B cell (primary cell): ENCODE results near the gene FBXW9. TPM values are rescaled to one million over a fixed set of nuclear protein-coding genes. Genes with fewer than 3 reads are reported as not detected.
A peak's percentile ranks its signal among the peaks of the same experiment; 100 is the strongest.

ENCODE experiments used
- ATAC-seq: fragments of 200-7000 bp; cut with Tn5 transposase; one replicate; pipeline ENCODE4 v1.10.0; 2021; ENCODE audit warnings: low read depth, mild to moderate bottlenecking, moderate number of reproducible peaks, moderate library complexity
- CTCF ChIA-PET: fragments of 350-600 bp; sonication (Branson Sonifier 250); formaldehyde crosslinking; loops from one replicate; lab custom pipeline; 2021; ENCODE audit warnings: antibody characterized with exemption, inconsistent platforms; lab: Charles Lee
- POLR2A ChIA-PET: fragments of 350-600 bp; sonication (Branson Sonifier 250); formaldehyde crosslinking; loops from one replicate; lab custom pipeline; 2021; ENCODE audit warnings: antibody characterized with exemption; lab: Charles Lee
- DNase-seq: peaks from one replicate; pipeline ENCODE4 v3.0.0; 2013
- H2AFZ ChIP-seq: 2 replicates; pipeline ENCODE4 v1.6.1; 2012; ENCODE audit warnings: mild to moderate bottlenecking, low read depth, low read length; ENCODE audit not compliant: insufficient read depth, poor library complexity, severe bottlenecking
- H3K27ac ChIP-seq, 2 donors: 1 replicate in 1 of 2; 2 replicates in 1 of 2; pipeline ENCODE4 v1.5.1; 2012 to 2013; ENCODE audit warnings: low read length in 2 of 2, mild to moderate bottlenecking in 2 of 2, moderate library complexity in 1 of 2
- H3K27me3 ChIP-seq, 4 experiments: fragments of 200-600 bp in 1 of 4; sonication (generic) in 1 of 4; replicated peaks in 1 of 4; 1 replicate in 2 of 4; 2 replicates in 2 of 4; pipeline versions ENCODE4 v1.6.1 to v1.7.0; 2013 to 2016; ENCODE audit warnings: low read length in 3 of 4, mild to moderate bottlenecking in 2 of 4, mixed read lengths in 1 of 4, moderate library complexity in 1 of 4; ENCODE audit not compliant: insufficient read depth in 4 of 4, control insufficient read depth in 3 of 4; ENCODE audit errors: control extremely low read depth in 1 of 4
- H3K36me3 ChIP-seq, 2 experiments: replicated peaks in 1 of 2; 1 replicate in 1 of 2; 2 replicates in 1 of 2; pipeline versions ENCODE4 v1.6.1 to v1.7.1; 2013; ENCODE audit warnings: low read length in 1 of 2; ENCODE audit not compliant: insufficient read depth in 2 of 2, control insufficient read depth in 1 of 2; ENCODE audit errors: control extremely low read depth in 1 of 2, extremely low read depth in 1 of 2
- H3K4me1 ChIP-seq, 2 donors: fragments of 200-600 bp in 1 of 2; sonication (generic) in 1 of 2; 1 replicate in 1 of 2; 2 replicates in 1 of 2; pipeline versions ENCODE4 v1.5.1 to v1.6.1; 2013 to 2017; ENCODE audit warnings: low read length in 2 of 2; ENCODE audit not compliant: control insufficient read depth in 2 of 2, insufficient read depth in 2 of 2
- H3K4me2 ChIP-seq: replicated peaks from 2 replicates; pipeline ENCODE3; 2012; ENCODE audit warnings: mild to moderate bottlenecking, low read depth, low read length; ENCODE audit not compliant: poor library complexity, severe bottlenecking
- H3K4me3 ChIP-seq, 5 experiments: fragments of 200-600 bp in 1 of 5; sonication (generic) in 1 of 5; 1 replicate in 3 of 5; 2 replicates in 2 of 5; pipeline versions ENCODE4 v1.5.1 to v1.7.0; 2011 to 2016; ENCODE audit warnings: low read length in 4 of 5, mild to moderate bottlenecking in 4 of 5, low read depth in 2 of 5, control low read depth in 1 of 5, moderate library complexity in 1 of 5; ENCODE audit not compliant: insufficient read depth in 1 of 5; ENCODE audit errors: control extremely low read depth in 1 of 5, extremely low read depth in 1 of 5
- H3K79me2 ChIP-seq: fragments of 200-600 bp; sonication (generic); one replicate; pipeline ENCODE4 v1.6.0; 2016; ENCODE audit warnings: low read length; ENCODE audit not compliant: control insufficient read depth, insufficient read depth
- H3K9ac ChIP-seq: fragments of 200-600 bp; sonication (generic); 2 replicates; pipeline ENCODE4 v1.6.1; 2017; ENCODE audit warnings: mild to moderate bottlenecking, low read length, moderate library complexity
- H3K9me3 ChIP-seq, 3 donors: one replicate each; pipeline versions ENCODE4 v1.6.1 to v1.7.1; 2013; ENCODE audit warnings: low read length in 2 of 3; ENCODE audit not compliant: control insufficient read depth in 2 of 3, insufficient read depth in 1 of 3; ENCODE audit errors: control extremely low read depth in 1 of 3
- H4K20me1 ChIP-seq: 2 replicates; pipeline ENCODE4 v1.6.0; 2012; ENCODE audit warnings: mild to moderate bottlenecking, low read length; ENCODE audit not compliant: insufficient read depth, control insufficient read depth, poor library complexity, severe bottlenecking
- H3K27ac Mint-ChIP-seq: one replicate; pipeline ENCODE4 v1.8.0; 2021; ENCODE audit warnings: mixed read lengths
- H3K27me3 Mint-ChIP-seq: one replicate; pipeline ENCODE4 v1.8.0; 2021; ENCODE audit warnings: mixed read lengths
- H3K4me1 Mint-ChIP-seq: one replicate; pipeline ENCODE4 v1.8.0; 2021; ENCODE audit warnings: mixed read lengths
- H3K4me3 Mint-ChIP-seq: one replicate; pipeline ENCODE4 v1.8.0; 2021; ENCODE audit warnings: mixed read lengths
- H3K9me3 Mint-ChIP-seq: one replicate; pipeline ENCODE4 v1.8.0; 2022; ENCODE audit warnings: mixed read lengths; ENCODE audit not compliant: insufficient read depth
- EZH2 ChIP-seq: IDR thresholded peaks from 2 replicates; pipeline ENCODE4 v1.6.1; 2012; ENCODE audit warnings: borderline replicate concordance, low read depth, mild to moderate bottlenecking, moderate library complexity, low read length; ENCODE audit not compliant: insufficient read depth, poor library complexity, severe bottlenecking
- WGBS: methylation state at CpG from one replicate; pipeline ENCODE4 v1.1.5; 2013; ENCODE audit warnings: missing lambda C conversion rate; ENCODE audit not compliant: insufficient coverage; 5-methylcytosine and 5-hydroxymethylcytosine counted together
- intact Hi-C: fragments of 100-400 bp; cut with micrococcal nuclease; formaldehyde crosslinking; loops from one replicate; pipeline ENCODE4 v1.10.0; 2022
- polyA plus RNA-seq: library from polyadenylated mRNA; depleted of rRNA; stranded (reverse); fragments of >200 nt; gene quantifications from 2 replicates; pipeline ENCODE4 v1.2.3, GENCODE V29; 2012
- total RNA-seq, 2 donors: library from RNA; stranded (reverse); fragments of 120-200 nt in 1 of 2; gene quantifications; 1 replicate in 1 of 2; 2 replicates in 1 of 2; pipeline versions ENCODE4 v1.2.3 to v1.2.4, GENCODE V29; 2013 to 2022
- TF ChIP-seq, protein P1 (sequence below): fragments of 200-600 bp; IDR thresholded peaks from one replicate; pipeline ENCODE4 v1.8.0; 2022; ENCODE audit warnings: antibody characterized with exemption, mild to moderate bottlenecking

FBXW9 gene
- total and polyA plus RNA-seq, 2 donors (not counting 1 experiment from before 2014, with no cell fraction given) = 4.7 TPM

DNA sequence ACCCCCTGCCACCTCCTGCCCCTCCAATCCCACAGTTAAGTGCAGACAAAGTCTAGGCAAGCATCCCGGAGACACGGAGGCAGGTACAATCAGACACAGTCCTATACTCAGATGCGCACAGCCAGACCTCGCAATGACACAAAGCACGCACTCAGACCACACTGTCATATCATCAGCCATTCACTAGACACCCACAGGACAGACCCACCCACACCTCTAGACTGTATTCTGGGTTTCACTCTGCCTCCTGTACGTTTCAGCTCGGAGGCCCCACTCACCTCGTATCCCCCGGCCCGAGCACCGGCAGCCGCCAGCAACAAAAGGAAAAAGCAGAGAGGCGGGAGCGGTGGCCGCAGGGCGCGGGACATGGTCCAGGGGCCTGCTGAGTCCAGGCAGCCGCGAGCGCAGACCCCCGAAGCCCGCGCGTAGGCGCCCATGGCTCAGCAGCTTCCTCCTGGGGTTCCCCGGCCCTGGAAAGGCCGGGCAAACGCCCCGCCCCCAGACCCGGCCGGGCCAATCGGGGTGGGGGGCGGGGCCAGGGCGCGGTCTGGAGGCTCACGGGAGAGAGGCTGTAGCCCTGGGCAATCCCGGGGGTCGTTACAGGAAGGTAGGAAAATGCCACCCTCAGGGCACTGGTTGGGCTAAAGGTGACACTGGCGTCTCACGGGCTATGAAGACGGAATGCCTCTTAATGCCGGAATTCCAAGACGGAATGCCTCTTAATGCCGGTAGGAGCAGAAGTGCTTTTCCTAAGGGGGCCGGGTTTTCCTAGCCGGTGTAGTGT is 30.0 kb downstream of the FBXW9 start, which contains the start of the genes MAN2B1 and WDR83:
Gene MAN2B1, minus strand, starts transcription at position 478 of the 784 bp plus-strand sequence. Its CDS starts 41 bp downstream, at position 437.
Gene WDR83, plus strand, starts transcription at position 543 of the 784 bp plus-strand sequence. CDS start 2,984 bp downstream, outside the sequence.
- Mint-ChIP-seq H3K4me1 (peaks cover 67% of the 10 kb centered on the region), H3K27me3 (no peaks in the 10 kb centered on the region), H3K27ac (peak within 1 kb of the TSS; percentile 97), H3K4me3 (peak within 1 kb of the TSS; percentile 98), H3K9me3 (no peaks in the 10 kb centered on the region)
- H3K36me3 ChIP-seq = peaks cover 0 to 38% of the 10 kb centered on the region in 2 experiments
- ATAC-seq (peak; percentile 71), DNase-seq (peak; percentile 91)
- peak within 1 kb of the TSS; percentile 84 to 99 (median 94) for H3K4me3 ChIP-seq
- peak within 1 kb of the TSS; percentile 88 for H3K4me2 ChIP-seq
- H3K27me3 ChIP-seq = no peaks in the 10 kb centered on the region
- intact Hi-C loops = loop anchor here (5.0 kb wide), 2 partner anchors 56 to 224 kb away; partner anchors contain the start of genes TNPO2 and ZNF443
- H2AFZ ChIP-seq = peak within 1 kb of the TSS; percentile 79
- WGBS = 1% methylated on average over 42 of the region's 46 CpGs
- no peak for TF ChIP-seq EZH2
- TF ChIP-seq, protein P1, sequence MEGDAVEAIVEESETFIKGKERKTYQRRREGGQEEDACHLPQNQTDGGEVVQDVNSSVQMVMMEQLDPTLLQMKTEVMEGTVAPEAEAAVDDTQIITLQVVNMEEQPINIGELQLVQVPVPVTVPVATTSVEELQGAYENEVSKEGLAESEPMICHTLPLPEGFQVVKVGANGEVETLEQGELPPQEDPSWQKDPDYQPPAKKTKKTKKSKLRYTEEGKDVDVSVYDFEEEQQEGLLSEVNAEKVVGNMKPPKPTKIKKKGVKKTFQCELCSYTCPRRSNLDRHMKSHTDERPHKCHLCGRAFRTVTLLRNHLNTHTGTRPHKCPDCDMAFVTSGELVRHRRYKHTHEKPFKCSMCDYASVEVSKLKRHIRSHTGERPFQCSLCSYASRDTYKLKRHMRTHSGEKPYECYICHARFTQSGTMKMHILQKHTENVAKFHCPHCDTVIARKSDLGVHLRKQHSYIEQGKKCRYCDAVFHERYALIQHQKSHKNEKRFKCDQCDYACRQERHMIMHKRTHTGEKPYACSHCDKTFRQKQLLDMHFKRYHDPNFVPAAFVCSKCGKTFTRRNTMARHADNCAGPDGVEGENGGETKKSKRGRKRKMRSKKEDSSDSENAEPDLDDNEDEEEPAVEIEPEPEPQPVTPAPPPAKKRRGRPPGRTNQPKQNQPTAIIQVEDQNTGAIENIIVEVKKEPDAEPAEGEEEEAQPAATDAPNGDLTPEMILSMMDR = no peak
- peak within 1 kb of the TSS; percentile 97 for H3K9ac ChIP-seq
- no peaks in the 10 kb centered on the region for H3K9me3 ChIP-seq
- H3K79me2 ChIP-seq = peaks cover 85% of the 10 kb centered on the region
- H3K27ac ChIP-seq = peak within 1 kb of the TSS; percentile 95 to 99
- ChIA-PET POLR2A (interaction anchor here (0.6 to 3.7 kb wide), 12 partner anchors 13 to 427 kb away, joined by 3 to 16 read pairs (median 4); partner anchors contain the start of genes DHPS, FBXW9, ZNF490 and ZNF791), CTCF (interaction anchor here (0.8 to 3.2 kb wide), 7 partner anchors 10 to 183 kb away, joined by 3 to 14 read pairs (median 5); no protein-coding TSS in a partner anchor)
- peaks cover 37 to 60% of the 10 kb centered on the region in 2 donors for H3K4me1 ChIP-seq
- peaks cover 29% of the 10 kb centered on the region for H4K20me1 ChIP-seq
